GM23338 (cell line): ENCODE measurements around the gene SYT13. TPM values are rescaled to one million over a fixed set of nuclear protein-coding genes. Genes with fewer than 3 reads are reported as not detected.

Experiments used
- ATAC-seq: fragments of 200-7000 bp; cut with Tn5 transposase; 3 replicates; pipeline ENCODE4 v1.9.1; 2020
- DNase-seq: peaks from one replicate; pipeline ENCODE4 v3.0.0-alpha.2; 2015; ENCODE audit warnings: low spot score
- H2AFZ ChIP-seq: fragments of 200-600 bp; sonication (generic); 2 replicates; pipeline ENCODE4 v1.8.0; 2016; ENCODE audit warnings: antibody characterized with exemption, mild to moderate bottlenecking, moderate library complexity
- H3F3A ChIP-seq: fragments of 200-600 bp; sonication (generic); replicated peaks from 2 replicates; pipeline ENCODE4 v1.8.0; 2017; ENCODE audit warnings: antibody characterized with exemption, mixed run types, low read depth
- H3K27ac ChIP-seq: fragments of 200-600 bp; sonication (generic); 2 replicates; pipeline ENCODE4 v1.6.1; 2016; ENCODE audit warnings: low read depth
- H3K27me3 ChIP-seq: fragments of 200-600 bp; sonication (generic); 2 replicates; pipeline ENCODE4 v1.8.0; 2016; ENCODE audit warnings: mild to moderate bottlenecking, mixed run types, moderate library complexity; ENCODE audit not compliant: insufficient read depth
- H3K36me3 ChIP-seq: fragments of 200-600 bp; sonication (generic); 2 replicates; pipeline ENCODE4 v1.8.0; 2016; ENCODE audit warnings: mild to moderate bottlenecking; ENCODE audit not compliant: insufficient read depth
- H3K4me1 ChIP-seq: fragments of 200-600 bp; sonication (generic); 2 replicates; pipeline ENCODE4 v1.8.0; 2016; ENCODE audit warnings: mild to moderate bottlenecking, moderate library complexity; ENCODE audit not compliant: insufficient read depth
- H3K4me2 ChIP-seq: fragments of 200-600 bp; sonication (generic); 2 replicates; pipeline ENCODE4 v1.7.1; 2017; ENCODE audit warnings: mixed run types
- H3K4me3 ChIP-seq: fragments of 200-600 bp; sonication (generic); 2 replicates; pipeline ENCODE4 v1.6.1; 2016; ENCODE audit warnings: mixed run types
- H3K79me2 ChIP-seq: fragments of 200-600 bp; sonication (generic); replicated peaks from 2 replicates; pipeline ENCODE4 v1.8.0; 2017; ENCODE audit warnings: mild to moderate bottlenecking; ENCODE audit not compliant: insufficient read depth
- H3K9me2 ChIP-seq: fragments of 200-600 bp; sonication (generic); 2 replicates; pipeline ENCODE4 v1.8.0; 2017; ENCODE audit not compliant: insufficient read depth
- H4K20me1 ChIP-seq: fragments of 200-600 bp; sonication (generic); replicated peaks from 2 replicates; pipeline ENCODE4 v1.8.0; 2017; ENCODE audit warnings: mild to moderate bottlenecking; ENCODE audit not compliant: insufficient read depth
- H3K27ac Mint-ChIP-seq: 2 replicates; pipeline ENCODE4 v1.8.0; 2020; ENCODE audit warnings: inconsistent platforms, mild to moderate bottlenecking, moderate library complexity, mixed read lengths
- H3K27me3 Mint-ChIP-seq: 3 replicates; pipeline ENCODE4 v1.8.0; 2022; ENCODE audit warnings: low read depth, mild to moderate bottlenecking, moderate library complexity, mixed read lengths, inconsistent platforms; ENCODE audit not compliant: insufficient read depth, poor library complexity
- H3K36me3 Mint-ChIP-seq: 3 replicates; pipeline ENCODE4 v1.8.0; 2021; ENCODE audit warnings: low read depth, mild to moderate bottlenecking, inconsistent platforms, moderate library complexity, mixed read lengths
- H3K4me1 Mint-ChIP-seq: 3 replicates; pipeline ENCODE4 v1.8.0; 2020; ENCODE audit warnings: mild to moderate bottlenecking, inconsistent platforms, mixed read lengths
- H3K4me3 Mint-ChIP-seq: 3 replicates; pipeline ENCODE4 v1.8.0; 2021; ENCODE audit warnings: moderate library complexity, mild to moderate bottlenecking, inconsistent platforms, mixed read lengths
- H3K9me3 Mint-ChIP-seq: 3 replicates; pipeline ENCODE4 v1.8.0; 2020; ENCODE audit warnings: moderate library complexity, mild to moderate bottlenecking, inconsistent platforms, mixed read lengths
- CREB1 ChIP-seq: fragments of 250-450 bp; sonication (Bioruptor Pico); IDR thresholded peaks from 2 replicates; pipeline ENCODE4 v1.5.0; 2020; ENCODE audit warnings: low read depth, mild to moderate bottlenecking, moderate library complexity
- CTCF ChIP-seq, 2 experiments: fragments of 200-600 bp in 1 of 2; sonication (generic) in 1 of 2; conservative IDR thresholded peaks; 2 replicates each; pipeline versions ENCODE4 v1.5.1 to v1.6.1; 2016 to 2017; ENCODE audit warnings: antibody characterized with exemption in 2 of 2, low read depth in 2 of 2, mild to moderate bottlenecking in 2 of 2, moderate library complexity in 1 of 2
- ETS1 ChIP-seq: IDR thresholded peaks from 2 replicates; pipeline ENCODE4 v1.6.1; 2016; ENCODE audit warnings: antibody characterized with exemption
- EZH2 ChIP-seq: fragments of 200-600 bp; sonication (generic); IDR thresholded peaks from one replicate; pipeline ENCODE4 v1.8.0; 2017; ENCODE audit warnings: antibody characterized with exemption, mild to moderate bottlenecking, low read depth; ENCODE audit not compliant: unreplicated experiment
- EZH2phosphoT487 ChIP-seq: fragments of 200-600 bp; sonication (generic); IDR thresholded peaks from one replicate; pipeline ENCODE4 v1.8.1; 2018; ENCODE audit warnings: antibody characterized with exemption; ENCODE audit not compliant: unreplicated experiment
- REST ChIP-seq: IDR thresholded peaks from one replicate; pipeline ENCODE4 v1.6.1; 2018; ENCODE audit warnings: antibody characterized with exemption; ENCODE audit not compliant: unreplicated experiment
- ZNF462 ChIP-seq: fragments of 250-450 bp; sonication (Bioruptor Pico); IDR thresholded peaks from 2 replicates; pipeline ENCODE4 v1.5.0; 2020; ENCODE audit warnings: mild to moderate bottlenecking, moderate library complexity
- polyA plus RNA-seq: library from polyadenylated mRNA; unstranded; fragments of >200 nt; fragmentation: Nextera tagmentation; extraction: Ambion mirVana; gene quantifications from 2 replicates; pipeline ENCODE4 v1.2.1, GENCODE V29; 2016
- total RNA-seq: library from RNA; depleted of rRNA; stranded (reverse); fragments of >200 nt; shearing (Covaris generic); gene quantifications from 2 replicates; pipeline ENCODE4 v1.2.3, GENCODE V29; 2014

SYT13 gene
- total and polyA plus RNA-seq, 2 experiments from 2014 or later, result 3.4 to 16.3 TPM

GRCh38 chr11:45225961-45226871 is 59.9 kb downstream of the SYT13 start:
- H3K27ac Mint-ChIP-seq, result no peak overlapping the region
- TF ChIP-seq ZNF462 (no peak), EZH2phosphoT487 (no peak), CREB1 (CRISPR knock-in tag) (no peak), ETS1 (no peak), CTCF (conservative IDR thresholded peaks at IDR 0.05; ENCODE audit: low read depth in 2 of 2) (no peak), REST (no peak), EZH2 (no peak)
- 0 out of 3 replicates have a peak, but pooled peaks cover 2% of the 10 kb centered on the region for H3K4me1 Mint-ChIP-seq
- no peak for ATAC-seq
- peaks cover 2% of the 10 kb centered on the region; the same call in 1 of the 2 replicates for H4K20me1 ChIP-seq
- H3F3A ChIP-seq, result no peaks in the 10 kb centered on the region
- no peaks in the 10 kb centered on the region for H3K79me2 ChIP-seq
- no peak for DNase-seq
- no peak overlapping the region for H2AFZ ChIP-seq
- H3K9me3 Mint-ChIP-seq, result no peaks in the 10 kb centered on the region
- no peaks in the 10 kb centered on the region for H3K27me3 ChIP-seq
- peaks cover 25% of the 10 kb centered on the region for H3K36me3 Mint-ChIP-seq
- H3K27me3 Mint-ChIP-seq, result peaks cover 2% of the 10 kb centered on the region
- H3K36me3 ChIP-seq, result no peaks in the 10 kb centered on the region
- no peak overlapping the region for H3K4me3 ChIP-seq
- no peak overlapping the region for H3K4me2 ChIP-seq
- no peak overlapping the region for H3K4me3 Mint-ChIP-seq
- no peak overlapping the region for H3K27ac ChIP-seq
- H3K9me2 ChIP-seq, result no peaks in the 10 kb centered on the region; the same call in 1 of the 2 replicates
- H3K4me1 ChIP-seq, result no peaks in the 10 kb centered on the region
